GM20000 (cell line): Measurements from ENCODE around the gene RHOC.

ENCODE experiments used
- DNase-seq: peaks from one replicate; pipeline ENCODE4 v3.0.0; 2012; ENCODE audit warnings: low spot score
- TF ChIP-seq, protein P1 (sequence below): IDR thresholded peaks from 2 replicates; pipeline ENCODE4 v1.5.1; 2012; ENCODE audit warnings: mild to moderate bottlenecking, control low read depth; ENCODE audit errors: extremely low read depth, missing control alignments

Gene RHOC

GRCh38 chr1:112697781-112698201 is 9.1 kb downstream of the RHOC start:
- TF ChIP-seq, protein P1, sequence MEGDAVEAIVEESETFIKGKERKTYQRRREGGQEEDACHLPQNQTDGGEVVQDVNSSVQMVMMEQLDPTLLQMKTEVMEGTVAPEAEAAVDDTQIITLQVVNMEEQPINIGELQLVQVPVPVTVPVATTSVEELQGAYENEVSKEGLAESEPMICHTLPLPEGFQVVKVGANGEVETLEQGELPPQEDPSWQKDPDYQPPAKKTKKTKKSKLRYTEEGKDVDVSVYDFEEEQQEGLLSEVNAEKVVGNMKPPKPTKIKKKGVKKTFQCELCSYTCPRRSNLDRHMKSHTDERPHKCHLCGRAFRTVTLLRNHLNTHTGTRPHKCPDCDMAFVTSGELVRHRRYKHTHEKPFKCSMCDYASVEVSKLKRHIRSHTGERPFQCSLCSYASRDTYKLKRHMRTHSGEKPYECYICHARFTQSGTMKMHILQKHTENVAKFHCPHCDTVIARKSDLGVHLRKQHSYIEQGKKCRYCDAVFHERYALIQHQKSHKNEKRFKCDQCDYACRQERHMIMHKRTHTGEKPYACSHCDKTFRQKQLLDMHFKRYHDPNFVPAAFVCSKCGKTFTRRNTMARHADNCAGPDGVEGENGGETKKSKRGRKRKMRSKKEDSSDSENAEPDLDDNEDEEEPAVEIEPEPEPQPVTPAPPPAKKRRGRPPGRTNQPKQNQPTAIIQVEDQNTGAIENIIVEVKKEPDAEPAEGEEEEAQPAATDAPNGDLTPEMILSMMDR = no peak

GRCh38 chr1:112696578-112697314 is 10.2 kb downstream of the RHOC start:
- DNase-seq = no peak
- TF ChIP-seq, protein P1 = no peak

More at GRCh38 chr1:112697781-112698201, 9.1 kb downstream of the RHOC start:
- DNase-seq = no peak

DNA sequence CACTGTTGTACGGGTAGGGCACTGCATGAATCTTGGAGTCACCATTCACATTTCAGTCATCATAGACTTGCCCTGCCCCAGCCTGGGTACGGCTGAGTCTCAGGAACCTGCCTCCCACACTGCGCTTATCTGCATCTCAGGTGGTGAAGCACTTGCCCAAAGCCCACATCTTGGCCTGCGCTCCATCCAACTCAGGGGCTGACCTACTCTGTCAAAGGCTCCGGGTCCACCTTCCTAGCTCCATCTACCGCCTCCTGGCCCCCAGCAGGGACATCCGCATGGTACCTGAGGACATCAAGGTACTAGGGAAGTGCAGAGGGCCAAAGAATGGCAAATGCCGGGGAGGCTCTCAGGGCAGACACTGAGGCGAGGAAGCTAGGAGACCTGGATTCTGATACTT is 11.7 kb downstream of the RHOC start:
- DNase-seq = no peak
- TF ChIP-seq, protein P1 = no peak

GRCh38 chr1:112694363-112694929 is 12.5 kb downstream of the RHOC start:
- DNase-seq = no peak
- TF ChIP-seq, protein P1 = no peak

DNA sequence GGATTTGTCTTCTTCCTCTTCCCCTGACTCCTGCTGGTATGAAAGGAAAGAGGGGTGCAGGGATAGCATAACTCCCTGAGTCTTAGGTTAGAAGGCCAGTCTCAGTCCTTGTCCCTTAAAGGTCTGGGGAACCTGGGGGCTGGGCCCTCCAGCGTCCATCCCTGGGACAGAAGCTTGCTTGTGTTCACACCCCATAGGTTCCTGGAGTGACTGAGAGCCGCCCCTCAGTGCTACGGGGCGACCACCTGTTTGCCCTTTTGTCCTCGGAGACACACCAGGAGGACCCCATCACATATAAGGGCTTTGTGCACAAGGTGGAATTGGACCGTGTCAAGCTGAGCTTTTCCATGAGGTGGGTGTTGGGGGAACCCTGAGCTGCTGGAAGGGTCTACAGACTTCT is 13.1 kb downstream of the RHOC start:
- TF ChIP-seq, protein P1 = no peak
- no peak for DNase-seq

DNA sequence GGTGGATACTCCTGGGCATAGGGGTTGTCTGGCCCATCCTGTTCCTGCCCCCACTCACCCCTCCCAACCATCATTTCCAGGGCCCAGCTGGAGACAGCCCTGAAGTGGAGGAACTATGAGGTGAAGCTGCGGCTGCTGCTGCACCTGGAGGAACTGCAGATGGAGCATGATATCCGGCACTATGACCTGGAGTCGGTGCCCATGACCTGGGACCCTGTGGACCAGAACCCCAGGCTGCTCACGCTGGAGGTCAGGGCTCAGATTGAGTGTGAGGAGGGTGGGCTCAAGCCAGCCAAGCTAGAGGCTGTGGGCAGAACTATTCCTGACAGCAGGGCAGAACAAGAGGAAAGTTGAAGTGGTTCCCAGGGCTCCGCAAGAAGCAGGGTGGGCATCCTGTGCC is 14.2 kb downstream of the RHOC start:
- TF ChIP-seq, protein P1 = no peak
- no peak for DNase-seq

DNA sequence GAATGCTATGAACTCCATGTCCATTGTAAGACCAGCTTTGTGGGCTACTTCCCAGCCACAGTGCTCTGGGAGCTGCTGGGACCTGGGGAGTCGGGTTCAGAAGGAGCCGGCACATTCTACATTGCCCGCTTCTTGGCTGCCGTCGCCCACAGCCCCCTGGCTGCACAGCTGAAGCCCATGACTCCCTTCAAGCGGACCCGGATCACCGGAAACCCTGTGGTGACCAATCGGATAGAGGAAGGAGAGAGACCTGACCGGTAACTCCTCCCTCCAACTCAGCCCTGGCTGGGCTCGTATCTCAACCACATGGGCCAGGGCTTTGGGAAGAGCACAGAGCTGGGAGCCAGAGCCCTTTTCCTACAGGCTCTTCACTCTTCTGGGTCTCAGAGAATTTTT is 17.1 kb downstream of the RHOC start:
- DNase-seq = no peak
- TF ChIP-seq, protein P1 = no peak
